ENCODE results near the gene SUPT3H.

The SUPT3H gene

DNA sequence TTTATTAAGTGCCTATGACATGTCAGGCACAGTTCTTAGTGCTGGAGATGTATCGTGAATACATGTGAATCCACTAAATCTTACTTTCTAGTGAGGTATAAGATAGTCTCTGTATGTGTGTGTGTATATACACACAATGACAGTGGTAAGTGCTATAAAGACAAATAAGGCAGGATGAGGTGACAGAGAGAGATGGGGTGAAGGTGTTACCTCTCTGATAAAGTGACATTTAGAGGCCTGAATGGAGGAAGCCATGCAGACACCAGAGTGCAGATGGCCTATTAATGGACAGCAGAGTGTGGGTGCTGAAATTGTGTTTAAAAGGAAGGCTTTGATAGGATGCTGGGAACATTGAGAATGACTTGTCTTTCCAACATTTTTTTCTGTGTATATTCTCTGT is 535.9 kb downstream of the SUPT3H start:
- Histone ChIP-seq H3K4me1 (ENCODE audit: insufficient read depth, low read length) (no peaks in the 10 kb centered on the region), H3K9ac (ENCODE audit: low read depth, low read length) (no peak overlapping the region), H3K9me3 (ENCODE audit: control insufficient read depth, insufficient read depth, low read length) (no peaks in the 10 kb centered on the region), H3K36me3 (ENCODE audit: insufficient read depth, low read length) (no peaks in the 10 kb centered on the region)

DNA sequence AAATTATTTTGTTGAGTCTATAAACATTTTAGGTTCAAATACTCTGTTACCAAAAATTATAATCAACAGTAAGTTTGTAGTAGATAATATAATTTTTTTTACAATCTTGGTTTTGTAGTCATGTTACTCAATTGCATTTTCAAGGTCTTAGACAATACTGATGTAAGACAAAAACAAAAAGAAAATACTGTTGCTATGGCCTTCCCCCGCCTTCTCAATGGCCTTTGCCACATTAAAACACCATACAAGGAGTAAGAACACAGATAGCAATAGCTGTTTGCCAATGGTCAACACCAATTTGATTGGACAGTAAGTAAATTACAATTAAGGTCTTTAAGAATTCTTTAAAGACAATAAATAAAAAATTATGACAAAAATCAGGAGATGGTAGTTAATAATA is 540.0 kb downstream of the SUPT3H start:
- no peak overlapping the region for H3K9ac ChIP-seq (ENCODE audit: low read depth, low read length)
- H3K9me3 ChIP-seq (ENCODE audit: control insufficient read depth, insufficient read depth, low read length): no peaks in the 10 kb centered on the region
- no peaks in the 10 kb centered on the region for H3K4me1 ChIP-seq (ENCODE audit: insufficient read depth, low read length)
- no peaks in the 10 kb centered on the region for H3K36me3 ChIP-seq (ENCODE audit: insufficient read depth, low read length)

DNA sequence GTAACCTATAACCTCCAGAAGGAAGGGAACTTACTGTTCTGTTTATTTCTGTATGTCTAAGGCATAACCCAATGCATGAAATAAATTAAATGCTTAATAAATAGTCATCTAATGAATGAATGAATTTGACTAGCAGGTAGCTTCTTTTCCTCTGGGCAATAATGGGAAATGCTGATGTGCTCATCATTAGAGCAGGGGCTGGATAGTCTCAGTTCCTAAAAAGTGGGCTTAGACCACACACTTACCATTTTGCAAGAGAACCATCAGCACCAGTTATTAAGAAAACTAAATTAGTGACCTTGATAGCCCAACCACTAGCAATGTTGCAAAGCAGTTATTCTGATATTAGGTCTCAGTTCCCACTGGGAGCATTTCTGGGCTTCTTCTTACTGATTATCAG is 540.5 kb downstream of the SUPT3H start:
- Histone ChIP-seq H3K9me3 (ENCODE audit: control insufficient read depth, insufficient read depth, low read length) (no peaks in the 10 kb centered on the region), H3K36me3 (ENCODE audit: insufficient read depth, low read length) (no peaks in the 10 kb centered on the region), H3K4me1 (ENCODE audit: insufficient read depth, low read length) (no peaks in the 10 kb centered on the region), H3K9ac (ENCODE audit: low read depth, low read length) (no peak overlapping the region)

- Histone ChIP-seq H3K4me1 (ENCODE audit: insufficient read depth, low read length) (peaks cover 21% of the 10 kb centered on the region), H3K9me3 (ENCODE audit: control insufficient read depth, insufficient read depth, low read length) (no peaks in the 10 kb centered on the region), H3K9ac (ENCODE audit: low read depth, low read length) (no peak overlapping the region), H3K36me3 (ENCODE audit: insufficient read depth, low read length) (no peaks in the 10 kb centered on the region)
Measured at GRCh38 chr6:44833248-44833647, 544.5 kb downstream of the SUPT3H start.

- H3K4me1 ChIP-seq (ENCODE audit: insufficient read depth, low read length): peaks cover 21% of the 10 kb centered on the region
Measured at GRCh38 chr6:44831002-44831610, 546.6 kb downstream of the SUPT3H start.

DNA sequence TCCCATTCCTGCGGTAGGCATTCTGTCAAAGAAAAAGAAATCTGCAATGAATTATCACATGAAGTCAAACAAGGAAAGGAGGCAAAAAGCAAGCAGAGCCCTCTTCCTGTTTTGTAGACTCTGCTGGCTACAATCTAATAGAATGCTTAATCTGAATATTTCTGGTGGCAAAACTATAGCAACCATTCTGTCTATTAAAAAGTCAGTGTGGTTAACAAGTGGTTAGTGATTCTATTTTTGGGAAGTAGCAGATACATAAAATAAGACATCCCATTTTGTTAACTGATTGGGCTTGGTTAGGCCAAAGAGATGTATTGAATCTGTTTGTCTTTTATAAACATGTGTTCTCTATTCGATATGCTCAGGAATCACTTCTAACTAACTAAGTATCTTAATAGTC is 547.9 kb downstream of the SUPT3H start:
- Histone ChIP-seq H3K4me1 (ENCODE audit: insufficient read depth, low read length) (peaks cover 32% of the 10 kb centered on the region), H3K36me3 (ENCODE audit: insufficient read depth, low read length) (no peaks in the 10 kb centered on the region), H3K9me3 (ENCODE audit: control insufficient read depth, insufficient read depth, low read length) (no peaks in the 10 kb centered on the region), H3K9ac (ENCODE audit: low read depth, low read length) (no peak overlapping the region)

More at GRCh38 chr6:44831002-44831610, 546.6 kb downstream of the SUPT3H start:
- Histone ChIP-seq H3K36me3 (ENCODE audit: insufficient read depth, low read length) (no peaks in the 10 kb centered on the region), H3K9ac (ENCODE audit: low read depth, low read length) (no peak overlapping the region), H3K9me3 (ENCODE audit: control insufficient read depth, insufficient read depth, low read length) (no peaks in the 10 kb centered on the region)

GRCh38 chr6:44828780-44829179 is 549.0 kb downstream of the SUPT3H start:
- Histone ChIP-seq H3K4me1 (ENCODE audit: insufficient read depth, low read length) (peaks cover 39% of the 10 kb centered on the region), H3K9ac (ENCODE audit: low read depth, low read length) (no peak overlapping the region), H3K36me3 (ENCODE audit: insufficient read depth, low read length) (no peaks in the 10 kb centered on the region), H3K9me3 (ENCODE audit: control insufficient read depth, insufficient read depth, low read length) (no peaks in the 10 kb centered on the region)

DNA sequence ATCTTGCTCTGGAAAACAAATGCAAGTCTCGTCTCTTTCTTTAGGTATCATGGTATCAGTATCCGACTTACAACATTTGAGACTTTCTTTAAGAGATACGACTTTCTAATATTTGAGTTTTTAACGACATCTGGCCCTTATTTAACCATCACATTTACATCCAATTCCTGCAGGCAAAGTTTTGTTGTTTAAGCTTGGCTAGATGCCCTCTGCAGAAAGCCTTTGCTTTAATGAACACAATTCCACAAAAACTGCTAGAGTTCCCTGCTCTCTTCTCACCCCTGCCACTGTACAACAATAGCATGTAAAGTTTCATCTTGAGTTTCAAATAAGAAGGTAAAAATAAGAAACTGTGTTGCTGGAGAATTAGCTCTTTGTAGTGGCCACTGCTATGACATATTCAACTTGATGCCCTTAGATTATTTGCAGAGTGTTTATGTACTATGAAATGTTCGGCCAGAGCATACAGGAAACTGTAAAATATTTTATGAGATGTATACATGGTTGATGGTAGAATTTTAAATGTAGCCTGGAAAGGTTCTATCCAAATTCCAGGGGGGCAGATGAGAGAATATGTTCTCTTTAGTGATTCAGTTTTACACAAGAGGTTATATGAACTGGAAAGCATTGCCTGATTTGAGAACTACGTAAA is 551.6 kb downstream of the SUPT3H start:
- Histone ChIP-seq H3K9me3 (ENCODE audit: control insufficient read depth, insufficient read depth, low read length) (no peaks in the 10 kb centered on the region), H3K36me3 (ENCODE audit: insufficient read depth, low read length) (no peaks in the 10 kb centered on the region), H3K4me1 (ENCODE audit: insufficient read depth, low read length) (peaks cover 35% of the 10 kb centered on the region), H3K9ac (ENCODE audit: low read depth, low read length) (no peak overlapping the region)

DNA sequence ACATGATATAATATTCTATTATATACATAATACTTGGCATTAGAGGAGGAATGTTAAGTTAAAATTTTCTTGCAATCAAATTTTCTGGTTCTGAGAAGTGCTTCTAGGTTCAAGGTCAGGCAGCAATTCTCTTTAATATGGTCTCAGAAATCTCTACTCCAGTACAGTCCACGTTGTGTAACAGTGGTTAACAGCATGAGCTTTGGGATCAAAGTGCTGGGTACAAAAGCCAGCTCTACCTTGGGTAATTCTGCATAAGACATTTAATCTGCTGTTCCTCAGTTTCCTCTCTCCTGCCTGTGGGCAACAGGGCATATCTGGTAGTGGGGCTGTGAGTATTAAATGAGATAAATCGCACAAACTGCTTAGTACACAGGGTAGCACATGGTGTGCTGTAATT is 552.5 kb downstream of the SUPT3H start:
- no peaks in the 10 kb centered on the region for H3K9me3 ChIP-seq (ENCODE audit: control insufficient read depth, insufficient read depth, low read length)
- no peak overlapping the region for H3K9ac ChIP-seq (ENCODE audit: low read depth, low read length)
- H3K4me1 ChIP-seq (ENCODE audit: insufficient read depth, low read length): peaks cover 32% of the 10 kb centered on the region
- H3K36me3 ChIP-seq (ENCODE audit: insufficient read depth, low read length): no peaks in the 10 kb centered on the region

- H3K9ac ChIP-seq (ENCODE audit: low read depth, low read length): no peak overlapping the region
- H3K36me3 ChIP-seq (ENCODE audit: insufficient read depth, low read length): no peaks in the 10 kb centered on the region
- H3K9me3 ChIP-seq (ENCODE audit: control insufficient read depth, insufficient read depth, low read length): no peaks in the 10 kb centered on the region
- peaks cover 28% of the 10 kb centered on the region for H3K4me1 ChIP-seq (ENCODE audit: insufficient read depth, low read length)
Measured at GRCh38 chr6:44824567-44824966, 553.2 kb downstream of the SUPT3H start.

GRCh38 chr6:44820759-44821158 is 557.0 kb downstream of the SUPT3H start:
- Histone ChIP-seq H3K9ac (ENCODE audit: low read depth, low read length) (no peak overlapping the region), H3K36me3 (ENCODE audit: insufficient read depth, low read length) (no peaks in the 10 kb centered on the region), H3K9me3 (ENCODE audit: control insufficient read depth, insufficient read depth, low read length) (no peaks in the 10 kb centered on the region), H3K4me1 (ENCODE audit: insufficient read depth, low read length) (peaks cover 15% of the 10 kb centered on the region)

DNA sequence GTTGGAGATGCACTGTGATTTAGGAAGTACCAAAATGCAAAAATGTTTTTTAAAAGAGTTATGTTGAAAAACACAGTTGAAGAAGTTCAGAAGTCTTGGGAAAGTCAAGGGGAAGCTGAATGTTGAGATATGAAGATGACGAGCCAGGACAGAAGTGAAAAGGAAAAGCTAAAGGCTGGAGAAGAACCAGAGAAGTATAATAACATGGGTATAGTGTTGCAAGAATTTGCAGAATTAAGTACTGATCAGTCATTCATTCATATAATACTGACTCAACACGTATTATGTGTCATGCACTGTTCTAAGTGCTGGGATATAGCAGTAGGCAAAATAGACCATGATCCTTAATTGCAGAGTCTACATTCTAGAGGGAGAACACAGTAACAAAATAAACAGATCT is 557.4 kb downstream of the SUPT3H start:
- Histone ChIP-seq H3K9me3 (ENCODE audit: control insufficient read depth, insufficient read depth, low read length) (no peaks in the 10 kb centered on the region), H3K9ac (ENCODE audit: low read depth, low read length) (no peak overlapping the region), H3K36me3 (ENCODE audit: insufficient read depth, low read length) (no peaks in the 10 kb centered on the region), H3K4me1 (ENCODE audit: insufficient read depth, low read length) (peaks cover 11% of the 10 kb centered on the region; the same call in 1 of the 2 replicates)

GRCh38 chr6:44811456-44811855 is 566.3 kb downstream of the SUPT3H start:
- no peaks in the 10 kb centered on the region for H3K9me3 ChIP-seq (ENCODE audit: control insufficient read depth, insufficient read depth, low read length)
- no peaks in the 10 kb centered on the region for H3K36me3 ChIP-seq (ENCODE audit: insufficient read depth, low read length)
- peaks cover 9% of the 10 kb centered on the region; the same call in 1 of the 2 replicates for H3K4me1 ChIP-seq (ENCODE audit: insufficient read depth, low read length)
- no peak overlapping the region for H3K9ac ChIP-seq (ENCODE audit: low read depth, low read length)

DNA sequence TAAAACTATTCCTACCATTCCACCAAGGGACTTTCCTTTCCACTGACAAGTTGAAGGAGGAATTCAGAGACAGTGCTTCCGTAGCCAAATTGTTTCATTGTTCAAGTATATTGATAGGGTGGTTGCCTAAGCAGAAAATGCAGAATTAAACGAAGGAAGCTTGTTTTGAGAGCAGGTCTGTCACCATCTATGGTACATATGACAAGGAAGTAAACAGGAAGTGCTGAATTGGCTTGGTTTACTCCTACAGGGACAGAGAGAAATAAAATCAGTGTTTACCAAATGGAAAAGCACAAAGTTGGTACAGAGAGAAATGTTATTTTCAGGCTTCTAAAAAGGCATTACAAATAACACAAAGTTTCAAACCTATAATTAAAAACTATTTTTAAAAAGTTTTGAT is 568.5 kb downstream of the SUPT3H start:
- peaks cover 9% of the 10 kb centered on the region; the same call in 1 of the 2 replicates for H3K4me1 ChIP-seq (ENCODE audit: insufficient read depth, low read length)
- H3K9ac ChIP-seq (ENCODE audit: low read depth, low read length): no peak overlapping the region
- no peaks in the 10 kb centered on the region for H3K36me3 ChIP-seq (ENCODE audit: insufficient read depth, low read length)
- no peaks in the 10 kb centered on the region for H3K9me3 ChIP-seq (ENCODE audit: control insufficient read depth, insufficient read depth, low read length)

GRCh38 chr6:44808148-44808547 is 569.6 kb downstream of the SUPT3H start:
- H3K9me3 ChIP-seq (ENCODE audit: control insufficient read depth, insufficient read depth, low read length): no peaks in the 10 kb centered on the region
- H3K36me3 ChIP-seq (ENCODE audit: insufficient read depth, low read length): no peaks in the 10 kb centered on the region
- H3K9ac ChIP-seq (ENCODE audit: low read depth, low read length): no peak overlapping the region
- peaks cover 9% of the 10 kb centered on the region; the same call in 1 of the 2 replicates for H3K4me1 ChIP-seq (ENCODE audit: insufficient read depth, low read length)
